KG1 (cell line): ENCODE data around the gene GDPD5.
"Not testable (repeated sequence)": the region's sequence is repeated elsewhere in the genome, so short reads cannot be mapped to it uniquely, and the experiment has no call there.

Experiments used
- DNase-seq: peaks from one replicate; lab custom pipeline; 2025; lab: John Stamatoyannopoulos, UW

The GDPD5 gene

DNA sequence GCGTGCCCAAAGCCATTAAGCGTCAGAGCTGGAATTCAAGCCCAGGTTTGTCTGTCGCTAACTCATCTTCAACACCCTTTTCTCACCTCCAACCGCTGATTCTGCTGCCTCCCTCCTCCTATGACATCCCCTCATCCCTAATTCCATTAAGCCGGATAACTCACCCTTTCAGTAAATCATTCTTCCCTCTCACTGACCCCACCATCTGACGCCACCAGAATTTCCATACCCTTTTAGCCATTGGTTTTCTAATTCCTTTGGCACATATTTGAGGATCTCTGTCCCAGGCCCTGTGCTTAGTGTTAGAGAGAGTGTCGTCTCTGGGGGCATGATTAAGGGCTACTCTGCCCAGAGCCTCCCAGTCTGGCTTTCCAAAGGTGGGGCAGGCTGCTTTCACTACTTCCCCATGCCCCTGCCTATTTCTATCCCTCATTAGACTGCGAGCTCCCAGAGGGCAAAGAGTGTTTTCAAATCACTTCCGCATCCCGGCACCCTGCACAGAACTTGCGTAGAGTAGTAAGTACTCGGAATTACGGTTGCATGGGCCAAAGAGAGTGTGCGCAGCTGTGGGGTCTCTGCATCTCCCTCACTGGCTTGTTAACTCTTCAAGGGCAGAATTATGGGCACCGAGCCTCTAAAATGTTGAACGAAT lies 96.6 kb downstream of the GDPD5 start:
- DNase-seq = no peak

DNA sequence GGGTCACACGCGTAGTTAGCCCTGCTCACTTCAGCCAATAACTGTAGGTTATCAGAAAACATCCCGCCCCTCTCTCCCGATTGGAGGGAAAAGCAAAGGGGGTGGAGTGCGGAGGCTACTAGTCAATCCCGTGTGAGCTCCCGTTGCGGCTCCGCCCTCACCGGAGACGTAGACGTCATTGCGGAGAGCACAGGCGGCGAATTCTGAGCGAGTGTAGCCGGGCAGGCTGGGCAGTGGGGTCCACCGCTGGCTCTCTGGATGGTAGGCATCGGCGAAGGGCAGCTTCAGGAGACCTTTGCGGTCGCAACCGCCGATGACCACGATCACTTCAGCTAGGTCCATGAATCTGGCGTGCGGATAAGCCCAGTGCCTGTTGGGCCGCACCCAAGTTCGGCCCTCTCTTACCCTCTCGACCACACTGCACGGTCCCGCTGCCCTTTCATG lies 97.4 kb downstream of the GDPD5 start:
- no peak for DNase-seq

DNA sequence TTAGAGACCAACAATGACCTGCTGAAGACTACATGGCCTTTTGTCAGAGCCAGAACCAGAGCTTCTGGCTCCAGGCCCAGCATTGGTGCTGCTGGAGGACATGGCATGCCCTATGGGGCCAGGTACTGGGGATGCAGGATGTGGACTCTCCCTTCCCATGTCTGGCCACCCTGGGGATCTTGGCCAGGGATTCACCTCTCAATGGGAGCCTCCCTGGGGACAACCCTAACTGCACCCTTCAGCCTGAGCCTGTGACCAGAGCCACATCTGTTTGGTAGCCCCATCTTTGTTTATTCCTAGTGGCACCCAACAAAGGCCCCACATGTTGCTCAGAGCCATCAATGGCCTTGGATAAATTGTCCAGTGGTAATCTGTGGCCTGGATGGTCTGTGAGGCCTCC lies 98.6 kb downstream of the GDPD5 start:
- no peak for DNase-seq

DNA sequence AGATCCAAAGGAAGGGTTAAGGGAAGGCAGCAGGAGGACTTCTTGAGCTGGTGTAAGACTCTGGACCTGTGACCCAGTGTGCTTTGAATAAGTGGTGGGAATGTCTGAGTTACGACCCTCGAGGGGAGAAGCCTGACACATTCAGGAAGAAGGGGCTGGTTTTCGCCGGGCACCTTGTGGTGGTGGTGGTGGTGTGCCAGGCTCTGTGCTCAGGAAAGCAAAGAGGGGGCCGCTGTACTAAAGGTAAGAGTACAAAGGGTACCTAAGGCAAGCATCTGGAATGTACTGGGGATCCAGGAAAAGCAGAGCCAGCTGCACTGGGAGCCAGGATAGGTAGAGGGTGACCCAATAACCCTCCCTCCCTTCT lies 99.0 kb downstream of the GDPD5 start:
- no peak for DNase-seq

DNA sequence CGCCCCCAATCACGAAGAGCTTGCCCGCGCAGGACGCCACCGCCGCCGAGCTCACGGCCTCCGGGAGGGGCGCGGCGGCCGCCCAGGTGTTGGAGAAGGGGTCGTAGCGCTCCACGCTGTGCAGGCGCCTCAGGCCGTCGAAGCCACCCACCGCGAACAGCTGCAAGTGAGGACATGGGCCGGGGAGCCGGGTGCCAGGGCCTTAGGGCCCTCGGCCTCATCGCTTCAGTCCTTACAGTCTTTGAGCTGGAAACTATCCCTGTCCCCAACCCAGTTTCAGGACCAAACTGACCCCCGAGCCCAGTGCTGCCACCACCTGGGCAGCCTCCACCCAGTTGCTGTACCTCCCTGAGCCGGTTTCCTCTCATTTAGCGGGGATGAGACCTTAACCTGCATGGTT lies 100.3 kb downstream of the GDPD5 start:
- no peak for DNase-seq

DNA sequence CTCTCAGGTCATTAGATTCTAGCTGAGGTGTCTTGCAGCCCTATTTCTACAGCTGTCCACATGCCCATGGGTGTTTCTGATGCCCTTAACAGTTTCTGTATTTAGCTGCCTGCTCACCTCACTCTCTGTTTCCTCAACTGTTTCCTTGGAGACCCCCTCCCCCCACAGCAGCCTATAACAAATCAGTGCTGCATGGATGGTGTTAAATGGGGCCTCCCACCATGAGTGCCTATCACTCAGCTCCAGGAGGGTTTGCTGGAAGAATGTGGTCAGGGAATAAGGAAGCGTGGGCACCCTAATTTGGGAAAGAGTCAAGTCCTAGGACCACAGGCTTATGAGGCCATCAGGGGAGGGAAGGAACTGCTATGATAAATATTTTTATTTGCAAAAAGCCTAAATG lies 101.3 kb downstream of the GDPD5 start:
- DNase-seq = no peak

DNA sequence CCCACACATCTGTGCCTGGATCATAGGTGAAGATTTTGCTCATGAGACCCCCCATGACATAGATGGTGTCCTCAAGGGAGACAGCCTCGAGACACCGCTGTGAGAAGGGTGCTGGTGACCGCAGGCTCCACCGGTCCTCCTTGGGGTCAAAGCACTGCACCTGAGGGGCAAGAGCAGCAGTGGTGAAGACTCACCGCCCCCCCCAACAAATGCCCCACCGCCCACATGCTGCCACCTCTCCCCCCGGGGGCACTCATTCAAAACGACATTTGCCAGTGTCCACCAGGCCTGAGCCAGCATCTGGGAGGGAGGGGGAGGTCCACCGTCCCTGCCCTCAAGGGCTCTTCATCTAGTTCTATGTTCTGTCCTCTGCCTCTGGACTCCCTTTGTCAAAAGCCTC lies 102.0 kb downstream of the GDPD5 start:
- DNase-seq = no peak

DNA sequence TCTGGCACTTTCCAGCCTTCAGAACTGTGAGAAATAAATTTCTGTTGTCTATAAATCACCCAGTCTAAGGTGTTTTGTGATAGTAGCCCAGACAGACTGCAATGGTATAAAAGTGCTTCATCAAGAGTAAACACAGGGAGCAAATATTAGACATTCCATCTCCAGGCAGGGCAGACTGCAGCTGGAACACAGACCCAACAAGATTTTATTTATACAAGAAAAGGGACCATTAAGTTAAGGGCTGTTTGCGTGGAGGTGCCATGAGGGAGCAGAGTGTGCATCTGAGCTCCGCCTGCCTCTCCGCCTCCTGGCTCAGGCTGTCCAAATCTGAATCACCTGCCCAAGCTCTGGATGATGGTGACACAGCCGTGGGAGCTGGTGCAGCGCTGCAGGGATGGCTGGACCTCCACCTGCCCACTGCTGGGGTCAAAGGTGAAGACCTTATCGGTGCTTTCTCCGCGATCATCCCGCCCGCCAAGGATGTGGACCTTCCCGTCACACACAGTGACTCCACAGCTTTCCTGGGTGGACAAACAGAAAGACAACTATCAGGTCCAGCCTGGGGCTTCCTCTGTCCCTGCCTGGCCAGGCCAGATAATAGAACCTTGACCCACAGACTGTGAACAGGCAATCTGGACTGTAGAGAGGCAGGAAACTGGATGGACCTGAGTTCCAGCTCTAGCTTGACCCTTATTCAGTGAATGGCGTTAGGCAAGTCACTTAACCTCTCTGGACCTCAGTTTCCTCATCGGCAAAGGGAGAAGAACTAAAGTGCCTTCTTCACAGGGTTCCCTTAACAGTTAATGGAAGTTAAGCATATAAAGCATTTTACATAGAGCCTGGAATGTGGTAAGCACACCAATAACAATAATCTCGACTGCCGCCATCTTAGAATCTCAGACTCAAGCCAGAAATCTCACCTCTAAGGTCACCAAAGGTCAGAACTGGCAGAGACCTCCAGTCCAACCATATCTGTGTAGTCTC lies 103.2 kb downstream of the GDPD5 start:
- DNase-seq = no peak

DNA sequence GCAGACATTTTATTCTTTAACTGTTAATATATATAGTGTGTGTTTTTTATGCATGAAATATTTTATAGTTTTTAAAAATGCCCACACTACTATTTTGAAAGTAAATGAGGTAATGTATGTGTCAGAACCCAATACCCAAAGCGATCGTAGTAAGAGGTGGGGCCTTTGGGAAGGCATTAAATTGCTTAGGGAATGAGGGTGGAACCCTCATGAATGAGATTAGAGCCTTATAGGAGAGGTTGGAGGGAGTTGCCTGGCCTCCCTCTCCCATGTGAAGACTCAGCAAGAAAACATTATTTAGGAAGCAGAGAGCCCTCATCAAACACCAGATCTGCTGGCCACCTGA lies 103.9 kb downstream of the GDPD5 start:
- no peak for DNase-seq

DNA sequence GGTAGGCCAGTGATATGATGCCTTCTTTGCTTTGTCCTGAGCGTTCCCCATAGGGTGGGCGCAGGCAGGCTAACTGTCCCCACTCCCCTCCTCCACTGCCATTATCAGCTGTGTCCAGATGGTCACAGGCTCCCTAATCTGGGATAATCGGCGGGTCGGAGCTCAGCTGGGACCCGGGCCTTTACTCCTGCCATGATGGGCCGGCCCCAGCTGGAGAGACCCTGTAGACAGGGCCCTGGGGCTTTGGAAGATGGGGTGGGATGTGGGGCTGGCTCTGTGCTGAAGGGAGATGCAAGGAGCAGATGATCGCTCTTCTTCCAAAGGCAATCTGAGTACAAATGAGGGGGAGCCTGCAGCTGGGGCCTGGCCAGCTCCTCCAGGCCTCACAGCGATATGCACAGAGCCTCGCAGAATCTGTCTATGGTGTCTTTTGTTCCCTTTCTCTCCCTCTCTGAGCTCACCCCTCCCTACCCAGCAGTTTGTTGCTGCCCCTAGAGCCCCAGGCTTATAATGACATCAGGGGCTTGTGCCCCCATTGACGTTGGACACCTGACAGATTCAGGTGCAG lies 104.6 kb downstream of the GDPD5 start:
- no peak for DNase-seq

DNA sequence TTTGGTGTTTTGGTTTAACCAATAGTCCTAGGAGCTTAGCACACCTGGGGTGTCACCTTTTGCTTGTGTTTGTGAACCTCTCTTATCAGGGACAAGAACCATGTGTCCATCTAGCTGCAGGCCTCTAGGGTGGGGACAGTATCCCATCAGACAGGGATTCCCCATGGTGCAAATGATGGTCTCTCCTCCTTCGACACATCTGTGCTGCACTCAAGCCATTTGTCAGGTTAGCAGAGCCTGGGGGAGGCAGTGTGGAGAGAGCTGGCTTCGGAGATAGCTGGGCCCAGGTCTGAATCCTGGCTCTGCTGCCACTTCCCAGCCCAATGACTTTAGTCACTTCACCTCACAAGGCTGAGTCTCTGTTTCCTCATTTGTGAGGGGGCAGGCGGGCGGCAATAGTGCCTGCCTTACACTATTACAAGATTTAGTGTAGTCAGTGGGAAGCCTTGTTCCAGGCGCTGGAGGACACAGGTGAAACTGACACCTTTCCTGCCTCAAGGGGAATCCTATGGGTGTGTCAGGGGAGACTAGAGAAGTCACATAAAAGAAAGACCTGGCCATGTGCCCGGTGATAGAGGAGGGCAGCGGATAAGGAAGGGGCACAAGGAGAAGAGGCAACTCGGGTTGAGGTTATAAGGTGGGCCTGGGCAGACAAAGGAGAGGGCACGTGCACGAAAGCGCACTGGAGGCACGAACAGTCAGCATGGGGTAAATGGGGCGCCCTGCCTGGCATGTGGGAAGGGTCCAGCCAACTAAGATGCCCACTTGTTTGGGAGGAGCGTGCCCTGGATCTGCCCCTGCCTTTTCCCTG lies 105.3 kb downstream of the GDPD5 start:
- DNase-seq = no peak

DNA sequence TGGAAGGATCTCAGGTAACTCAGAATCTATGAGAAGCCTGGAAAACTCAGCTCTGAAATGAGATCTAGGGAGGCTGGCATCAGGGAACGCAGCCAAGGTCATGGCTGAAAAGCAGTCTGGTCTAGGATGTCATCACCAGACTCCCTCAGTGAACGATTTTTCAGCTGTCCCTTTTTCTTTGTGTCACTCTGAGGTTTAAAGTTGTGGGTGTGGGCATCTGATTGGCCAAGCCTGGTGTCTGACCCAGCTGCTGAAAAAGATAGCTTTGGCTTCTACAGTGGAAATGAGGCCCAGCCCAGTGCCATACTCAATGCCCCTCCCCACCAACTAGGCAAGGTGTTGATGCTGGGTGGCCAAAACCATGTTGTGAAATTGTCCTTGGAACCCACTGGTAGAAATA lies 111.9 kb downstream of the GDPD5 start:
- DNase-seq = no peak

DNA sequence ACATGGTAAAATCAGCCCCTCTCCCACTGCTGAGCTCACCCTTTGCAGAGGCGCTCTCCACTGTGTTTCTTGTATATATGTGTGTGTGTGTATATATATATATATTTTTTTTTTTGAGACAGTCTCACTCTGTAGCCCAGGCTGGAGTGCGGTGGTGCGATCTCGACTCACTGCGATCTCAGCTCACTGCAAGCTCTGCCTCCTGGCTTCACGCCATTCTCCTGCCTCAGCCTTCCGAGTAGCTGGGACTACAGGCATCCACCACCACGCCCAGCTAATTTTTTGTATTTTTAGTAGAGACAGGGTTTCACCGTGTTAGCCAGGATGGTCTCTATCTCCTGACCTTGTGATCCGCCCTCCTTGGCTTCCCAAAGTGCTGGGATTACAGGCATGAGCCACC lies 112.6 kb downstream of the GDPD5 start:
- not testable (repeated sequence) for DNase-seq

DNA sequence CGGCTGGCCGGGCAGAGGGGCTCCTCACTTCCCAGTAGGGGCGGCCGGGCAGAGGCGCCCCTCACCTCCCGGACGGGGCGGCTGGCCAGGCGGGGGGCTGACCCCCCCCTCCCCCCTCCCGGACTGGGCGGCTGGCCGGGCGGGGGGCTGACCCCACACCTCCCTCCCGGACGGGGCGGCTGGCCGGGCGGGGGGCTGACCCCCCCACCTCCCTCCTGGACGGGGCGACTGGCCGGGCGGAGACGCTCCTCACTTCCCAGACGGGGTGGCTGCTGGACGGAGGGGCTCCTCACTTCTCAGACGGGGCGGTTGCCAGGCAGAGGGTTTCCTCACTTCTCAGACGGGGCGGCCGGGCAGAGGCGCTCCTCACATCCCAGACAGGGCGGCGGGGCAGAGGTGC lies 115.8 kb downstream of the GDPD5 start:
- not testable (repeated sequence) for DNase-seq

DNA sequence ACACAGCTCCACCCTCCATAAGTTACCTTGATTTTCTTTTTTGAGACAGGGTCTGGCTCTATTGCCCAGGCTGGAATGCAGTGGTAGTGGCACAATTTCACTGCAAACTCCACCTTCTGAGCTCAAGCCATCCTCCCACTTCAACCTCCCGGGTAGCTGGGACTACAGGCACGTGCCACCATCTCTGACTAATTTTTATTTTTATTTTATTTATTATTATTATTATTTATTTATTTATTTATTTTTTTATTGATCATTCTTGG lies 116.9 kb downstream of the GDPD5 start:
- no peak for DNase-seq

DNA sequence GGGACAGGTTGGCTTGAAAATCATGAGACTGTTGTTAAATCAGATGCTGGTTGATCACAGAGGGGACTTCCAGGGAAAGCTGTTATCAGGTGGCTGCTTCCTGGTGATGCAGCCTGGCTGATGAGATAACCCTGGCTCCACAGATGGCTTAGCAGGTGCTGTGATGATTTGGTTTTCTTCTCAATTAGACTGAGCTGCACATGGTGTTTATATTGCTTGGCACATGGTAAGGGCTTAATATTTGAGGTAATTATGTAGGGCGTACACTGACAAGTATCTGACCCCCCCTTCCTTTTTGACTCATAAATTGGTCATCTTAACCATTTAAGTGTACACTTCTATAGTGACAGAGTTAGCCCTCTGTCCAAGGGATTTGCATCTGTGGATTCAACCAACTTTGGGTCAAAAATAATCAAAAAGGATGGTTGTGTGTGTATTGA lies 119.4 kb downstream of the GDPD5 start:
- no peak for DNase-seq

DNA sequence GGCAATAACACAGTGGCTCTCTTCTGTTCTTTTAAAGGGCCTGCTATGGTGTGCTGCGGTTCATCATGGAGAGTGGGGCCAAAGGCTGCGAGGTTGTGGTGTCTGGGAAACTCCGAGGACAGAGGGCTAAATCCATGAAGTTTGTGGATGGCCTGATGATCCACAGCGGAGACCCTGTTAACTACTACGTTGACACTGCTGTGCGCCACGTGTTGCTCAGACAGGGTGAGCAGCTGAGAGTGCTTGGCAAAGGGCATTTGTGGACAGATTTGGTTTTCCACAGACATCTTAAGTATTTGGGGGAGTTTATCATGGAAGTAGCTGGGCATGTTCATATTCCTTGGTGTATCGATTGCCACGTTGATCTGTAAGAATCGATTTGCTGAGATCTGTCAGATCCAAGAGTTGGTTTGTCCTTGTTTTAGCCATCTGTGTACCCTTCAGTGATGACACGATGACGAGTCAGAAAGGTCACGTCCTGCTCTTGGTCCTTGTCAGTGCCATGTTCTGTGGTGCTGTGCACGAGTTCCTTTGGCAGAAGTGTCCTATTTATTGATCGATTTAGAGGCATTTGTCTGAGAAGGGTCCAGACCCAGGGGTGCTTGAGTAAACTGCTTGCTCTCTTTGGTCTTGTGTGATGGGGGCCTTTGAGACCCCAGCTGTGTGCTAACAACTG lies 121.6 kb downstream of the GDPD5 start:
- DNase-seq = no peak

DNA sequence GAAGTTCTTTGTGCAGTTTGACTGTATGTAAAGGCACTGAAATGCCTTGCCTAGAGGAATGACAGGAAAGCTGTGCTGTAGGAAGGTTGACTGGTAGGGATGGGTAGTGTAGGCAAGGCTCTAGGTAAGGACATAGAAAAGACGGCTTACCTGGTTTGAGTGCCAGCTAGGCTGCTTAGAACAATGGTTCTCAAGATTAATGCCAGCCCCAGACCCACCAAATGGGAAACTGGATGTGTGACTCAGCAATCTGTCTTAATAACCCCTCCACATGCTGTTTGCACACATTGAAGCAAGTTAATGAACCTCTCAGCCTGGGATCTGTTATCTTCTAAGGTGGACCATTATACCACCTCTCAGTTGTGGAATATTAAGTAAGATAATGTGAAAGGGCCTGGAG lies 122.7 kb downstream of the GDPD5 start:
- DNase-seq = no peak

DNA sequence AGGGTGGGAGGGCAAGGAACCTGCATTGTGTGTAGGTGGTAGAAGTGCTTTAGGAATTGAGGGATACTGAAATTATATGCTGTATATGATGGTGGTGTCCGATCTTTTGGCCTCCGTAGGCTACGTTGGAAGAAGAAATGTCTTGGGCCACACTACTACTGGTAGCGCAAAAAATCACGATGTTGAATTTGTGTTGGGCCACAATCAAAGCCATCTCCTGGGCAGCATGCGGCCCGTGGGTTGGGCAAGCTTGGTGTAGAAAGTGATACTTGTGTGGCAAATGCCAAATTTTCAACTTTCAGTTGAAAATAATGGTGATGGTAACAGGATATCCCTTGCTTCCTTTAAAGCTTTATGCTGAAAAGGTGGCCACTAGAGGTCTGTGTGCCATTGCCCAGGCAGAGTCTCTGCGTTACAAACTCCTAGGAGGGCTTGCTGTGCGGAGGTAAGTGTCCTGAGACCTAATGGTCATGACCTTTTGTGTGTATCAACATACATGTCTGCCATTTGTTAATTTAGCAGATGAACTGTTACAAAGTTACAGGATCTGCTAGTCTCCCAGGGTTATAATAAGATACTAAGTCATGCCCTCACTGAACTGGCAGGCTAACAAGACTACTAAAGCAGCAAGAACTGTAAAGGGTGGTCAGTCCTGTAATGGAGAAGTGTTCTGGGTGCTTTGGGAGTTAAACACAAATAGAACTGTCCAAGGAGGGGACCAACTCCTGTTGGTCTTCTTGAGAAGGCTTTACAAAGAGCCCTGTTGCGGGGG lies 123.6 kb downstream of the GDPD5 start:
- DNase-seq = no peak

DNA sequence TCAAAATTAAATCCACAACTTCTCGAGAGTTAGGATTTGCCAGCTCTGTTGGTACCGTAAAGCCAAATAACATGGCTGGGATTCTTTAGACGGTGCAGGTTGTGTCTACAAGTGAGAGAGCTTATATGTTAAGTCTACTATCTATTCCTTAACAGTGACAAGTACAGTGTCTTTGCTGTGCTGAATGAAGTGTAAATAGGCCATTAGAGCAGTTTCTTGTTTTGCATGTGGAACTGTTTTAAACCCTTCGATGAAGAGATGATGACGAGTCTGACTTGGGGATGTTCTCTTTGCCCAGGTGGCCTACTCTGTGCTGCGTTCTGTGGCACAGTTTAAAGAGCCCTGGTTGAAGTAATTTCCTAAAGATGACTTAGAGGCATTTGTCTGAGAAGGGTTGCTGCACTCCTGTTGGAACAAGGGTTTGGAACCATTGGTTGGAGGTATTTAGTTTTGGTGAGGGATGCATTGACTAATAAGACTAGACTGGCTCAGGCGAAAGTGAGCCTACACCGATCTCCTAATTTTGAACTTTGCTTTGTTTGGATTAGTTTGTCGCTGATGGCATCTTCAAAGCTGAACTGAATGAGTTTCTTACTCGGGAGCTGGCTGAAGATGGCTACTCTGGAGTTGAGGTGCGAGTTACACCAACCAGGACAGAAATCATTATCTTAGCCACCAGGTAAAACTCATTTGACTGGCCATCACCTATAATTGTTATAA lies 125.4 kb downstream of the GDPD5 start:
- no peak for DNase-seq
